ENCODE data around the gene AGPAT2.

DNA sequence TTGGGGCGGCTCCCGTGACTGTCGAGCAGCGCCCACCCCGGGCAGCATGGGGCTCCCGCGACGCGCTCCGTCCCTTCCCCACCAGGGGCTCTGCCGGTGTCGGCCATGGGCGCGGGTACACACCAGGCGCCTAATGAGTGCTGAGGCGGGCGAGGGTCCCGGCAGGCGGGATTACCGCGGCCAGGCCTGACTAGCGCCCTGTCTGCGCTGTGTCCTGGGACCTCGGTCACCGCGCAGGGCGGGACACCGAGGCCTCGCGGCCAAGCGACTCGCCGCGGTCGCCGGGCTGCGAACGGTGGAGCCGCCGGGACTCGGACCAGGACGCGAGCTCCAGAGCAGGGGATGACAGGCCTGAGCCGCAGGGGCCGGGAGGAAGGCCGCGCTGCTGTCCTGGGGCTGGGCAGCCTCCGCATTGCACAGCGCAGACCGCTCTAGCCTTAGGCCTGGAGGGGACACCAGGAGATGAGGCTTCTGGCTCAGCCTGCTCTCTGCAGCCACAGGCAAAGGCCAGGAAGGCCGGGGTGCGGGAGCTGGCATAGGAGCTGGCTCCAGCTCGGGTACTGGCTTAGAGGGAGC lies 41.4 kb upstream of the AGPAT2 start:
- TF ChIP-seq, protein P1, sequence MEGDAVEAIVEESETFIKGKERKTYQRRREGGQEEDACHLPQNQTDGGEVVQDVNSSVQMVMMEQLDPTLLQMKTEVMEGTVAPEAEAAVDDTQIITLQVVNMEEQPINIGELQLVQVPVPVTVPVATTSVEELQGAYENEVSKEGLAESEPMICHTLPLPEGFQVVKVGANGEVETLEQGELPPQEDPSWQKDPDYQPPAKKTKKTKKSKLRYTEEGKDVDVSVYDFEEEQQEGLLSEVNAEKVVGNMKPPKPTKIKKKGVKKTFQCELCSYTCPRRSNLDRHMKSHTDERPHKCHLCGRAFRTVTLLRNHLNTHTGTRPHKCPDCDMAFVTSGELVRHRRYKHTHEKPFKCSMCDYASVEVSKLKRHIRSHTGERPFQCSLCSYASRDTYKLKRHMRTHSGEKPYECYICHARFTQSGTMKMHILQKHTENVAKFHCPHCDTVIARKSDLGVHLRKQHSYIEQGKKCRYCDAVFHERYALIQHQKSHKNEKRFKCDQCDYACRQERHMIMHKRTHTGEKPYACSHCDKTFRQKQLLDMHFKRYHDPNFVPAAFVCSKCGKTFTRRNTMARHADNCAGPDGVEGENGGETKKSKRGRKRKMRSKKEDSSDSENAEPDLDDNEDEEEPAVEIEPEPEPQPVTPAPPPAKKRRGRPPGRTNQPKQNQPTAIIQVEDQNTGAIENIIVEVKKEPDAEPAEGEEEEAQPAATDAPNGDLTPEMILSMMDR (conservative IDR thresholded peaks at IDR 0.05; ENCODE audit: low read depth, low read length), result no peak
- TF ChIP-seq EZH2 (IDR thresholded peaks at IDR 0.05; ENCODE audit: low read length, unreplicated experiment), result no peak
- TF ChIP-seq EZH2phosphoT487 (IDR thresholded peaks at IDR 0.05; ENCODE audit: borderline replicate concordance, low read length), result no peak
